Measurements from ENCODE around the gene IWS1.

Gene IWS1

DNA sequence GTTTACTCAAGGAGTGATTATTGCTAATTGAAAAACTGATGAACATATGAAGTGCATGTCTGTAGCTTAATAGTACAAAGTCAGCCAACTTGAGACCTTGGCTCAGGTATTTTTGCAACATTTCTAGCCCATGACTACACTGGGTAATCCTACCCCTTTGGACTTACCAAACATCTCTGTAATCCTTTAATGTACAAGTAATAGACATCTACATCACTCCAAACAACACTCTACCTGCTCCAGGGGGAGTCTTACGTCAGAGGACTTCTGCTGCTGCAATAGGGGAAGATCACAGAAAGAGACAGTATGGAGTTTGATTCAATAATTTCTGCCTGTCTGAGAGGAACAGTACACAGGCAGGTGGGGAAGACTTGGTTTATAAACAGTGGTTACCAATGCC lies 54.0 kb downstream of the IWS1 start:
- Histone ChIP-seq H3K27me3 (replicated peaks; ENCODE audit: insufficient read depth, low read length) (no peaks in the 10 kb centered on the region), H3F3A (ENCODE audit: insufficient read depth, low read length) (no peaks in the 10 kb centered on the region), H3K79me2 (ENCODE audit: low read length) (no peaks in the 10 kb centered on the region), H2AFZ (ENCODE audit: low read length) (no peak overlapping the region), H3K4me3 (ENCODE audit: low read length) (no peak overlapping the region), H3K9me2 (replicated peaks; ENCODE audit: insufficient read depth, low read length) (no peaks in the 10 kb centered on the region), H3K4me1 (ENCODE audit: low read length) (no peaks in the 10 kb centered on the region), H4K20me1 (ENCODE audit: insufficient read depth, low read length) (no peaks in the 10 kb centered on the region), H3K4me2 (ENCODE audit: low read depth, low read length) (no peak overlapping the region), H3K9ac (ENCODE audit: low read length) (no peak overlapping the region), H3K27ac (ENCODE audit: low read length) (no peak overlapping the region), H3K36me3 (replicated peaks; ENCODE audit: insufficient read depth, low read length) (no peaks in the 10 kb centered on the region), H3K9me3 (replicated peaks; ENCODE audit: insufficient read depth, low read length) (no peaks in the 10 kb centered on the region)
- TF ChIP-seq EZH2 (optimal IDR thresholded peaks at IDR 0.05; ENCODE audit: low read depth, low read length) (no peak), EZH2phosphoT487 (IDR thresholded peaks at IDR 0.05; ENCODE audit: low read length) (no peak)
- TF ChIP-seq, protein P1, sequence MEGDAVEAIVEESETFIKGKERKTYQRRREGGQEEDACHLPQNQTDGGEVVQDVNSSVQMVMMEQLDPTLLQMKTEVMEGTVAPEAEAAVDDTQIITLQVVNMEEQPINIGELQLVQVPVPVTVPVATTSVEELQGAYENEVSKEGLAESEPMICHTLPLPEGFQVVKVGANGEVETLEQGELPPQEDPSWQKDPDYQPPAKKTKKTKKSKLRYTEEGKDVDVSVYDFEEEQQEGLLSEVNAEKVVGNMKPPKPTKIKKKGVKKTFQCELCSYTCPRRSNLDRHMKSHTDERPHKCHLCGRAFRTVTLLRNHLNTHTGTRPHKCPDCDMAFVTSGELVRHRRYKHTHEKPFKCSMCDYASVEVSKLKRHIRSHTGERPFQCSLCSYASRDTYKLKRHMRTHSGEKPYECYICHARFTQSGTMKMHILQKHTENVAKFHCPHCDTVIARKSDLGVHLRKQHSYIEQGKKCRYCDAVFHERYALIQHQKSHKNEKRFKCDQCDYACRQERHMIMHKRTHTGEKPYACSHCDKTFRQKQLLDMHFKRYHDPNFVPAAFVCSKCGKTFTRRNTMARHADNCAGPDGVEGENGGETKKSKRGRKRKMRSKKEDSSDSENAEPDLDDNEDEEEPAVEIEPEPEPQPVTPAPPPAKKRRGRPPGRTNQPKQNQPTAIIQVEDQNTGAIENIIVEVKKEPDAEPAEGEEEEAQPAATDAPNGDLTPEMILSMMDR (IDR thresholded peaks at IDR 0.05; ENCODE audit: low read length), result no peak
- DNase-seq, result no peak

DNA sequence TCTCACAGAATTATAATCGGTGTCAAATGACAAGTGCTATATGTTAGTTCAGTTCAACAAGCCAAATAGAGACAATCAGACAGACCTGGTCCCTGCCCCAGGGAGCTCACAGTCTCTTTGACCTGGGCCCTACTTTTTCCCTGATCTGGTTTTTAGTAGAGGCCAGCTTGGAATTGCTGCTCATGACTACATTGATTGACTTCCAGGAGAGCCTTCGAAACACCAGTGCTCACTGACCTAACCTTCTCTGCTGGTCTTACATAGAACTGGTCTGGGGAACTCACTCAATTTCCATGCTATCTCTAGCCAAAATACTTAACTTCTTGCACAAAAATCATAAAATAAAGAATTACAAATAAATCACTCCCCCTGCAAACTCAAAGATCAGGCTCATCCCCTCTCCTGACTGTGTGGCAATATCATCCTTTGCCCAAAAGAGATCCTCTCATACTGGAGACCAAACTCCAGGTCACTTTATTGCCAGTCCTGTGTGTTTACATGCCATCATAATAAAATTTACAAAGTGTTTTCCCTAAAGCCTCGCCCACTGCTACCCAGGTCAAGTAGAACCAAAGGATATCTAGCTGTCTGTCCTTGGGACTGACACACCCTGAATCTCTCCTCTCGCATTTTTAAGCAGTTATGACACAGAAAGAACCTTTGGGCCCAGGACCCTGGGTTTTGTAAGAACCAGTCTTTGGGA lies 54.9 kb downstream of the IWS1 start:
- H2AFZ ChIP-seq (ENCODE audit: low read length), result no peak overlapping the region
- no peak overlapping the region for H3K4me3 ChIP-seq (ENCODE audit: low read length)
- H3K36me3 ChIP-seq (replicated peaks; ENCODE audit: insufficient read depth, low read length), result no peaks in the 10 kb centered on the region
- DNase-seq, result no peak
- H3K9me3 ChIP-seq (replicated peaks; ENCODE audit: insufficient read depth, low read length), result no peaks in the 10 kb centered on the region
- no peak overlapping the region for H3K27ac ChIP-seq (ENCODE audit: low read length)
- no peak overlapping the region for H3K9ac ChIP-seq (ENCODE audit: low read length)
- no peaks in the 10 kb centered on the region for H4K20me1 ChIP-seq (ENCODE audit: insufficient read depth, low read length)
- TF ChIP-seq, protein P1 (IDR thresholded peaks at IDR 0.05; ENCODE audit: low read length), result no peak
- TF ChIP-seq EZH2 (optimal IDR thresholded peaks at IDR 0.05; ENCODE audit: low read depth, low read length), result no peak
- TF ChIP-seq EZH2phosphoT487 (IDR thresholded peaks at IDR 0.05; ENCODE audit: low read length), result no peak
- no peak overlapping the region for H3K4me2 ChIP-seq (ENCODE audit: low read depth, low read length)
- no peaks in the 10 kb centered on the region for H3K4me1 ChIP-seq (ENCODE audit: low read length)
- H3F3A ChIP-seq (ENCODE audit: insufficient read depth, low read length), result no peaks in the 10 kb centered on the region
- H3K27me3 ChIP-seq (replicated peaks; ENCODE audit: insufficient read depth, low read length), result no peaks in the 10 kb centered on the region
- H3K9me2 ChIP-seq (replicated peaks; ENCODE audit: insufficient read depth, low read length), result no peaks in the 10 kb centered on the region
- H3K79me2 ChIP-seq (ENCODE audit: low read length), result no peaks in the 10 kb centered on the region

GRCh38 chr2:127469974-127470373 lies 56.3 kb downstream of the IWS1 start:
- TF ChIP-seq, protein P1 (IDR thresholded peaks at IDR 0.05; ENCODE audit: low read length), result no peak
- no peak for TF ChIP-seq EZH2phosphoT487 (IDR thresholded peaks at IDR 0.05; ENCODE audit: low read length)
- TF ChIP-seq EZH2 (optimal IDR thresholded peaks at IDR 0.05; ENCODE audit: low read depth, low read length), result no peak
- no peak overlapping the region for H3K9ac ChIP-seq (ENCODE audit: low read length)

More at GRCh38 chr2:127469974-127470373, 56.3 kb downstream of the IWS1 start:
- no peak overlapping the region for H3K27ac ChIP-seq (ENCODE audit: low read length)
- no peaks in the 10 kb centered on the region for H3K36me3 ChIP-seq (replicated peaks; ENCODE audit: insufficient read depth, low read length)
- H4K20me1 ChIP-seq (ENCODE audit: insufficient read depth, low read length), result no peaks in the 10 kb centered on the region
- H3K79me2 ChIP-seq (ENCODE audit: low read length), result no peaks in the 10 kb centered on the region
- no peak for DNase-seq
- no peak overlapping the region for H2AFZ ChIP-seq (ENCODE audit: low read length)
- no peaks in the 10 kb centered on the region for H3K27me3 ChIP-seq (replicated peaks; ENCODE audit: insufficient read depth, low read length)
- no peak overlapping the region for H3K4me3 ChIP-seq (ENCODE audit: low read length)
- H3F3A ChIP-seq (ENCODE audit: insufficient read depth, low read length), result no peaks in the 10 kb centered on the region
- no peaks in the 10 kb centered on the region for H3K9me2 ChIP-seq (replicated peaks; ENCODE audit: insufficient read depth, low read length)
- no peaks in the 10 kb centered on the region for H3K4me1 ChIP-seq (ENCODE audit: low read length)
- H3K9me3 ChIP-seq (replicated peaks; ENCODE audit: insufficient read depth, low read length), result no peaks in the 10 kb centered on the region
- no peak overlapping the region for H3K4me2 ChIP-seq (ENCODE audit: low read depth, low read length)
